NCI-H1436 treated with DMSO at 0.1 percent for 48 hours (cell line): ENCODE measurements around the gene VWA7.
"Not testable (repeated sequence)": the region's sequence is repeated elsewhere in the genome, so short reads cannot be mapped to it uniquely, and the experiment has no call there.

ENCODE experiments used
- DNase-seq: peaks from one replicate; lab custom pipeline; 2025; lab: John Stamatoyannopoulos, UW

Gene VWA7

DNA sequence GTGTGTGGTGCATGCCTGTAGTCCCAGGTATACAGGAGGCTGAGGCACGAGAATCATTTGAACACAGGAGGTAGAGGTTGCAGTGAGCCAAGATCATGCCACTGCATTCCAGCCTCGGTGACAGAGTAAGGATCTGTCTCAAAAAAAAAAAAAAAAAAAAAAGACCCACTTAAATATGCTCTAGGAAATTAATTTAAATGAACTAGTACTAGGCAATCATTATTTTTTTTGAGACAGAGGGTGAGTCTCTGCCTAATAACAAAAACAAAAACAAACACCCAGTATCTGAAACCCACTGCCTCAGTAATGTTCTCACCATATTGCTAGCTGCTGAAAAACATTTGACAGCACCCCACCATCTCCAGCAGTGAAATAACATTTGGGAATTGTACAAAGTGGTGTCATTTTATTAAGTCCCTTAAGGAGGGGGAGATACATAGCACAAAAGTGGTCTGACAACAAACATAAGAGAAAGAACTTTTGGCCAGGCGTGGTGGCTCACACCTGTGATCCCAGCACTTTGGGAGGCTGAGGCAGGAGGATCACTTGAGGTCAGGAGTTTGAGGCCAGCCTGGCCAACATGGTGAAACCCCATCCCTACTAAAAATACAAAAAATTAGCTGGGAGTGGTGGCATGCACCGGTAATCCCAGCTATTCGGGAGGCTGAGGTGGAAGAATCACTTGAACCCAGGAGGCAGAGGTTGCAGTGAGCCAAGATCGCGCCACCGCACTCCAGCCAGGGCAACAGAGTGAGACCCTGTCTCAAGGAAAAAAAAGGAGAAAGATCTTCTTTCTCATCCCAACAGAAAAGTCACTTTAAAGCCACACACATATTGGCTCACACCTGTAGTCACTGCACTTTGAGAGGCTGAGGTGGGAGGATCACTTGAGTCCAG lies 24.2 kb upstream of the VWA7 start:
- not testable (repeated sequence) for DNase-seq

DNA sequence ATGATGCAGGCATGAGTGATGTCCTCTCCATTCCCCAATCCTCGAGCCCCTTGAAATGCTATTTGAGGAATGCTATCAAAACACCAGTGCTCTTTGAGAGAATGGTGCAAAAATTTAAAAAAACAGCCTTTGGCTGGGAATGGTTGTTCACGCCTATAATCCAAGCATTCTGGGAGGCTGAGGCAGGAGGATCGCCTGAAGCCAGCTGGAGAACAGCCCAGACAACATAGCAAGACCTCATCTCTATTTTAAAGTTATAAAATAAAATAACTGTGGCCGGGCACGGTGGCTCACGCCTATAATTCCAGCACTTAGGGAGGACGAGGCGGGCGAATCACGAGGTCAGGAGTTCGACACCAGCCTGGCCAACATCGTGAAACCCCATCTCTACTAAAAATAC lies 22.7 kb upstream of the VWA7 start:
- DNase-seq = no peak

DNA sequence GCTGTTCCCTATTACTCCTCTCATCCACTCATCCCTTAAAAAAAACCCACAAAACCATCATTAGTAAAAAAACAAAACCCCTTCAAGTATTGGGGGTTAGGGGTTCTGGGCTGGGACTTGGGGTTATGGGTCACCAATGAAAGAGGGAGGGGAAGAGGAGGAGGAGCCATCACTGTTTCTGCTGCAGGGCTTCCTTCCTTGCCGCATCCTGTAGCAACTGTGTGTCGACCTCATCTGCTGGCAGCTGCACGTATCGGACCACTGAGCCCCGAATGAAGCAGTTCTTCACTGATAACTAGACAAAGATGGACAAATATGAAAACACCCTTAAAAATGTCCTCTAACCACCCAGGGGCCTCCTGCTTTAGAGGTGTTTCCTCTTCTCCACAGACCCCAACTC lies 20.5 kb upstream of the VWA7 start:
- no peak for DNase-seq

DNA sequence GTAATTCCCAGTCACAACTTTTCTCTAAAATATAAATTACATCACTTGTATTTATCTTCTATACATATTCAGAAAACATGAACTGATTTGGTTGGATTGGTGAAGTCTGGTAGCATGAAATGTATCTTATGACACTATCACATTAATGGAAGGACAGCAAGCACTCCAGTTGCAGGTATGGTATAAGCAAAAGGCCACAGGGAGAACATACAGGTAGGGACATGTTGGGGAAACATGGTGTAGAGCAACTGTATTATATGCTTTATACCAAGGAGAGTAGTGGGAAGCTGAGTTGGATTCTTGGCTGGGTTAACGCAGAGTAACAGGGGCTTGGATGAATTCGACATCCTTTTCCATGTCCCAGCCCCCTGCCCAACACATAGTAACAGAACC lies 19.9 kb upstream of the VWA7 start:
- no peak for DNase-seq

DNA sequence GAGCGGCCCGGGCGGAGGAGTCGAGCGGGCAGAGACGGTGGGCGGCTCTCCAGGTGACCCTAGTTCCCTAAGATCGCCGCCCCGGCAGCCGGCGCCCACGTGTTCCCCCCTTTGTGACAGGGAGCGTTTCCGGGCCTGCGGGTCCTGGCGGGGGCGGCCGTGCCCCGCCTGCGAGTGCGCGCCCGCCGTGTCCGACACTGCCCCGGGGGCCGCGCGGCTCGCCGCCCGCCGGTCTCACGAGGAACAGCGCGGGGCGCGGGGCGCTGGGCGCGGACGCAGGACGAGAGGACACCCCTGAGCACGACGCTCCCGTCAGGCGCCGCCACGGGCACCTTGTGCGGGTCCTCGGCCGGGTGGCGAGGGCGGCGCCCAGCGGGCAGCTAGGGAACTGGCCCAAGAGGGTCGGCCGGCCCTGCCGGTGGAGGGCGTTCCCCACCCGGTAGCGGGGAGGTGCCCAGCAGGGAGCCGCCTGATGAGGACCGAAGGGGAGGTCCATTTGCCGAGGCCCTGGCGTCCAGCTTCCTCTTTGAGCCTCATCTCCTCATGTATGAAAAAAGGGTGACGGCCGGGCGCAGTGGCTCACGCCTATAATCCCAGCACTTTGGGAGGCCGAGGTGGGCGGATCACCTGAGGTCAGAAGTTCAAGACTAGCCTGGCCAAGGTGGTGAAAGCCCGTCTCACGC lies 18.6 kb upstream of the VWA7 start, which contains the start of gene VARS1:
TSS of gene VARS1 (minus strand) at position 137 of the 683 bp plus-strand sequence. CDS start 535 bp downstream, outside the sequence.
- DNase-seq = peak; percentile 42

DNA sequence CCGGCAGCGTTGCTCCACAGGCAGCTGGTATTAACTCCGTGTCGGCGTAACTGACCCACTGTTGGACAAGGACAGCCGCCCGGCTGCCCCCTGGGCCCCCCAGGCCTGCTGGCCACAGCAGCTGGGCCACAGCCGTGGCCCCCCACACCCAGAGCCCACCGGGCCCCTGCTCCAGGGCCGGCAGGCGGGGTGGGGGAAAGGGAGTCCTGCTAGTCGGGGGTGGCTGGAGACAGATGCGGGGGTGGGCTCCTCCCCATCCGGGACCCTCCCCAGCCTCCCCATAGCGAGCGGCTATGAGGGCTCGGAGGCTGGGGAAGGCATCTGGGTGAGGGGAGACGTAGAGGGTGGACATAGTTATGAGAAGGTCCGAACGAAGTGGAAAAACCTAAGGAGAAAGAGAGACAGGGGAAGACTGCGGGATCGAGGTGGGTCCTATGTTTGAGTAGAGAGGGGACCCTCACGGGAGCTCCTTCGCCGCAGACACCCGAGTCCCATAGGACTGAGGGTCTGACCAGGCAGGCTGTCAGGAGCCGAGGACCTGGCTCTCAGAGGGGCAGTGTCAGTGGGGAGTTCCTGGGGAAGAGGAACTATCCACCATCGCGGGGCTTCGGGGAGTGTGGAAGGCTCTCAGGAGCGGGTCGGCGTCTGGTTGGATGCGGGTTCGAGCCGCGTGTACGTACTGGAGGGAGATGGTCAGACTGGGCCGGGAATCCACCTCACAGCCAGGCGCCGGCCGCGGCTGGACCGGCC lies 17.9 kb upstream of the VWA7 start:
- DNase-seq = no peak

DNA sequence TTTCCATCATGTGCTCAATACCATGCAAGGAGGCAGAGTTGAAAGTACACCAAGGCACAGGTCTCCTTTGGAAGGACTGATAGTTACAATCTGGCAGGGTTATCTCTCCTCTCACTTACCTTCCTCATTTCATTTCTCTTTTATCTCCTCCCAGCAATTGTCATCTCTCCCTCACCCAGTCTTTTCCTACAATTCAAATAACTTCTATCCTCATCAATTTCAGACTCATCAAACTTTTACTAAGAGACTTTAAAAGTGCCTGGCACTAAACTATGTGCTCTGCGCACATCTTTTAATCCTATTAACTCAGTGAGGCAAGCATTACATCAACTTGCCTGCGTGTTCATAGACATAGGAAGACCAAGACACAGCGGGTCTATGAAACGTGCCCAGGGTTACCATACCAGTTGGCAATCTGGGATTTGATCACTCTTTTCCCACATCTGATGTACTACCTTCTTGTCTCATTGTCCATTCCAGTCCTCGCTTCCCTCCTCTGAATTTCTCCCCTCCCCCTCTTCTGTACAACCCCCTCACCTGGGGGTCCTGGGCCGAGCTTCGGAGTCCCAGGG lies 17.3 kb upstream of the VWA7 start:
- DNase-seq = no peak

DNA sequence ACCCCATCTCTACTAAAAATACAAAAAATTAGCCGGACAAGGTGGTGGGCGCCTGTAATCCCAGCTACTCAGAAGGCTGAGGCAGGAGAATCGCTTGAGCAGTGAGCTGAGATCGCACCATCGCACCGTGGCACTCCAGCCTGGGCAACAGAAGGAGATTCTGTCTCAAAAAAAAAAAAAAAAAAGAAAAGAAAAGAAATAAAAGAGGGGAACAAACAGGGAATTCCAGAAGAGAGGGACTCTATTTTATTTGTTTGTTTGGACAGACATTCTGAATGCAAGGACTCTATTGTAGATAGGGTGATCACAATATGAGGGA lies 16.8 kb upstream of the VWA7 start:
- not testable (repeated sequence) for DNase-seq

DNA sequence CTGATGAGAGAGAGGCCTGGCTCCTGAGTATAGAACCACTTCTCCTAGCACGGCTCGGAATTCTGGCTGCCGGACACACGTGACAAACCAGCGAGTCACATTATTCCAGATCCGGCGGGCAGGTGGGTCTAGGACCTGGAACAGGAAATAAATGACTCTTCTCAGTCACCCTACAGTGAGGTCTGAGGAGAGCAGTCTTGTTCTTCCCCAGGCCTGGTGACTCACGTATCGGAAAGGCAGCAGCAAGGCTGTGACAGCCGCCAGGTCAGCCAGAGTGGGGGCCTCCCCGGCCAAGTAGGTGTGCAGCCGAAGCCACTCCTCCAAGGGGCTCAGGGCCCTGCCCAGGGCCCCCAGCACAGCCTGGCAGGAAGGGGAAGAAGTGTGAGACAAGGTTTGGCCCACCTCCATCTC lies 15.6 kb upstream of the VWA7 start:
- no peak for DNase-seq

DNA sequence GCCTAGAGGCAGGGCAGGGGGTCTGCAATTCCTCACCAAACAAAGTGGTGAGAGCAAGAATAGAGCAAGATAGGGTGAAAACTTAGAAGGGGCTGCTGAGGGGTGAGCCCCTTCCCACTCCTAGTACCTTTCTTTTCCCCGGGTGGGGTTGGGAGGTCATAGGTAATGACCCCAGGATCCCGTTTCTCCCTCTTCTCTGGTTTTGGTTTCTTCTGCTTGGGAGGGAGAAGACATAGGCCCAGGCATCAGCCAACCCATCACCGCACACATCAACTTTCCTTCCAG lies 14.9 kb upstream of the VWA7 start:
- no peak for DNase-seq

DNA sequence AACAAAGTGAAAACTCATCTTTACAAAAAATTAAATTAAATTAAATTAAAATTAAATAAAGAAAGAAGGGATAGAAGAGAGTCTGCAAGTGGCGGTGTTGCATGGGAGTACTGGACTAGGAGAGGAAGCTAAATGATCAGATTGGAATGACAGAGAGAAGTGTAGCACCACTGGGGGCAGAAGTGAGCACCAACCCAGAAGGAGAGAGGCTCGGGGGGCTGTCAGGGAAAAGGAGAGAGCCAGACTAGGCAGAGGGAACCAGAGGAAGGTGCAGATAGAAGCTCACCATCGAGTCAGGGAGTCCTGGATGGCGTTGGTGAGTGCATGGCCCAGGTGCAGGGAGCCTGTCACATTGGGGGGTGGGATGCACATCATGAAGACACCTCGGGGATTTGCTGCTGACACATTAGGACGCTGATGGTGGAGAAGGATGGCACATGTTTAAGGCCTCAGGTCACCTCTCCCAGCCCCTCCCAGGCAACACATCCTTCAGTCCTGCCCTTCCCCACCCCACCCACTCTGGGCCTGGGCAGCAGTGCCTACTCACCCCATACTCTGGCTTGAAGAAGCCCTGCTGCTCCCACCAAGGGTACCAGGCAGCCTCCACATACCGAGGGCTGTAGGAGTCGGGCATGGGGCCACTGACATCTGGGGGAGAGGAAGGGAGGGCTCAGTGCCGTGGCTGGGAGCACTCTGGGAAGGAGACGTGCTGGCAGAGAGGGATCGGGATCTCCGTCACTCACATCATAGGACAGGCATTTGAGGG lies 14.4 kb upstream of the VWA7 start:
- DNase-seq = no peak

DNA sequence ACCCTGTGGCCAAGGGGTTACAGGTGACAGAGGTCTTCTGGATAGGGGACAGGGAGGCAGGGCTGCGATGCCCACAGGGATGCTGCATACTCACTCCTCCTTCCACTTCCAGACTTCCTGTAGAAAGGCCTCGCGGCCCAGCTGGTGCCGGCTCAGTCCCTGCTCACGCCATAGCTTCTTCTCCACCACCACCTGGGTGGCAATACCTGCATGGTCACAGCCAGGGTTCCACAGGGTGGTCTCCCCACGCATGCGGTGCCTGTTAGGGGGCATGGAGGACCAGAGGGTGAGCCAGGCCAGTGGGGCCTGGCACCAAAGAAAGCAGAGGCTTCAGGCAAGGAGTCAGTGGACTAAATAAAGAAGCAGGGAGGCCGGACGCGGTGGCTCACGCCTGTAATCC lies 8.3 kb upstream of the VWA7 start:
- DNase-seq = no peak

DNA sequence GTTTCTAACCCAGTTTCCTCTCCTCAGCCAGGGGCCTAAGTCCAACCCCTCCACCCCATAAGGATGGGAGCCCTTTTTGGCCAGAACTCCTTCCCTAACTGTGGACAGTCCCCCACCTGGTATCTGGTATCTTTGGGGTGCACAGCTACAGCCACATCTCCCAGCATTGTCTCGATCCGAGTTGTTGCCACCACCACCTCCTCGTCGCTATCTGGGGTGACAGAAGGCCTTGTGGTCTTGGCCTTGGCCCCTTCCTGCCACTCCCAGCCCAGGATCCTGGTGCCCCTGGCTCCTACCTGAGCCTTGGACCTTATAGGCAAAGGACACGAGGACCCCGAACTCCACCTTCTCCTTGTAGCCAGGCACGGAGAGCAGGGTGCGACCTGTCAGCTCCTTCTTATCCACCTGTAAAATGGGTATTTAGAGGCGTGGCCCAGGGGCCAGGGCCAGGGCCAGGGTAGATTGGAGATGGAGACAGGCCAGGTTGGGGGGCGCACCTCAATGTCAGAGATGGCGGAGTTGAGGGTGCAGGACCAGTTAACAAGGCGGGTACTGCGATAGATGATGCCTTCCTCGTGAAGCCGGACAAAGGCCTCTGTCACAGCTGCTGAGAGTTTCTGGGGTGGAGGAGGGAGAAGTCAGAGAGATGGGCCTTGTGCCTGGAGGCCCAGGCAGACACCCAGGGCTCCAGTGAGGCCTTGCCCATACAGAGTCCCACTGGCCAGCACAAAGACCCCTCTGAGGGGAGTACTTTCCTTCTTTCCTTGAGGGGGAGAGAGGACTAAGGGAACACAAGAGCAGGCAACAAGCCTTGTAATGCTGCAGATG lies 7.2 kb upstream of the VWA7 start:
- DNase-seq = no peak

DNA sequence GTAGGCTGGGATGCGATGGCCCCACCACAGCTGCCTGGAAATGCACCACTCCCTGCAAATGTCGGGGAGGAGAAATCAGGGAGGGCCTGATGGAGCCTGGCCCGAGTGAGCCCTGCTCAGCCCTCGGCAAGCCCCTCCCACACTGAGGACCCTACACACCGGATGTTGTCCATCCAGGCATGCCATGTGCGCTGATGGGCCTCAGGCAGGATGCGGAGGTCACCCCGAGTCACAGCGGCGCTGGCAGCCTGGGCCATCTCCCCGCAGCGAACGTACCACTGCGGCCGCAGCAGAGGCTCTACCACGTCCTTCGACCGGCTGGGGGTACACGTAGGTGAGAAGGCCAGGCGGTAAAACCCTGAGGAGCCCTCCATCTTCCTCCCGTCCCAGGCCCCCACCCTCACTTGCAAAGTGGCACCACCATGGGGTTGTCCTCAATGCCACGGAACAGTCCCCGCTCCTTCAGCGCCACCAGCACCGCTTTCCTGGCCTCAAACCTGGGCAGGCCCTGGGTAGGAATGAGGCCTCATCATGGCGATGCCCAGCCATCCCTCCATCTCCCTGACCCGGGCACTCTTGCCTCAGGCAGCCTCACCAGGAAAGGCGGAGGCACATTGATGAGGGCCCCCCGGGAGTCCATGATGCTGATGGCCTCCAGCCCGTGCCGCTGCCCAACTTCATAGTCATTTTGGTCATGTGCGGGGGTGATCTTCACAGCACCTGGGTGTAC lies 5.2 kb upstream of the VWA7 start:
- DNase-seq = no peak

DNA sequence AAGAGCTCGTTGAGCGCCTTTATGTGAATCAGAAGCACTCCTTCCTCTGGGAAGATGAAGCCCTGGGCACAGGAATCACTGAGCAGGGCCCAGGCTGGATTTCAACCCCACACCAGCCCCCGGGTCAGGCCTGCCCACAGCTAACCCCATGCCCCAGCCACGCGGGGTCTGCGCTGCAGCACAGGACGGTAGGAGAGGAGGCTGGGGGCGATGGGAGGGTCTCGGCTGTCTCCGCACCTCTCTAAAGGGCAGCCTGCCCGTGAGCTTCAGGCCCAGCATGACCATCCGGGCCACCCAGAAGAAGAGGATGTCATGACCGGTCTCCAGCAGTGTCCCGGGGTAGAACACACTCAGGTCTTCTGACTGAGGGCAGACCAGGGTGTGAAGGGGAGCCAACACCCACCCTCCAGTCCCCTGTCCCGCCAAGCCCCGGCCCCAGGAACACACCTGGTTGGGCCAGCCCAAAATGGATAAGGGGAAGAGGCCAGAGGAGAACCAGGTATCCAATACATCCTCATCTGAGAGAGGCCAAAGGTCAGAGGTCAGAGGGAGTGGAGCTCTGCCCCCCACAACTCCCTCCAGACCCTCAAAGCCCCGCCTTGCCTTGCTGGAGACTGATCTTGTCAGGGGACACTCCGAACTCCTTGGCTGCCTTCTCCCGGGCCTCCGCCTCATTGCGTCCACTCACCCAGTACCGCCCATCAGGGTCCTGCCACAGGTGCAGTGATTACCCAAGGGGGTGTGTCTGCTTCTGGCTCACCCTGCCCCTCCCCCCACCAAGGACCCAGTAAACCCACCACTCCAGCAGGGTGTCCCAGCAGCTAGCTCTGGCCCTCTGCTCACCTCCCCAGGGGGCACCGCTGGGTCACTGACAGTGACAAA lies 4.4 kb upstream of the VWA7 start:
- DNase-seq = no peak

DNA sequence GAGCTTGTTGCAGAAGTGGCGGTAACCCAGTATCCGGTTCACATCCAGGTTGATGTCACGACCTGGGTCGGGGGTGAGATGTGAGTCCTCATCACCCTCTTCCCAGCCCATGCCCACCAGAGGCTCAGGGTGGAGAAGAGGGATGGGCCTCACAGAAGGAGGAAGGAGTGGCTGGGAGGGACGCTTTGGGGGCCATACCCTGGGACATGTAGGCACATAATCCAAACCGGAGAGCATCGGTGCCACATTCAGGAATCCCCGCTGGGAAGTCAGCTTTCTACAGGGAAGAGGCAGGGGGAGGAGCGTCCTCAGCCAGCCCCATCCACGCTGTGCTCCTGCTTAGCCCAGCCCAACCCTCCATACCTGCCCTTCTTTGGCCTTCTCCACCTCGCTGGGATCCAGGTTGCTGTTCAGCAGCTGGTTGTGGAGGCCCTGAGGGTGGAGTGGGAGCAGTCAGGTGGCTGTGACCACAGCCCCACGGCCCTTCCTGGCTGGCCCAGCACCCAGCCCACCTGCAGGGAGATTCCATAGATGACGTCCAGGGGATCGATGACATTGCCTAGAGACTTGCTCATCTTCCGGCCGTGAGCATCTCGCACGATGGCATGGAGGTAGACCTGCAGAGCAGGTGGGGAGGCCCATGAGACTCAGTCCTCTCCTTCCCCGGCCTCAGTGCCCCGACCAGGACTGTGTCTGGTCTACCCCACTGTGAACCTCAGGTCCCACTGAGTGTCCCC lies 3.5 kb upstream of the VWA7 start:
- no peak for DNase-seq

DNA sequence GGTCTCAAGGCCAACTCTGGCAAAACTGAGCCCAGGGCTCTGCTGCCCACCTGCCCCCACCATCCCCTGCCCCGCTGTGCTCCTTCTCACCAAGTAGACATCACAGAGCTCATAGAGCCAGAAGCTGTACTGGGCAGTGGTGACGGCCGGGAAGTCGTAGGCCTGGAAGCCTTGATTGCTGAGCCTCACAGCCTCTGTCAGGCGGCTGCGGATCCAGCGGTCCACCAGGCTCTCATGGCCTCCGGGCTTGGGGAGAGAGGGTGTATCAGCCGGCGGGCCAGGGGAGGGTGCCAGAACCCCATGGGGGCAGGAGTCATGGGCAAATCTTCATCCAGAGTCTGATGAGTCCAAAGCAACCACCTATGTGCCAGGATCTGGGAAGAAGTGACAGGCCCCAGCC lies 2.8 kb upstream of the VWA7 start:
- DNase-seq = no peak

DNA sequence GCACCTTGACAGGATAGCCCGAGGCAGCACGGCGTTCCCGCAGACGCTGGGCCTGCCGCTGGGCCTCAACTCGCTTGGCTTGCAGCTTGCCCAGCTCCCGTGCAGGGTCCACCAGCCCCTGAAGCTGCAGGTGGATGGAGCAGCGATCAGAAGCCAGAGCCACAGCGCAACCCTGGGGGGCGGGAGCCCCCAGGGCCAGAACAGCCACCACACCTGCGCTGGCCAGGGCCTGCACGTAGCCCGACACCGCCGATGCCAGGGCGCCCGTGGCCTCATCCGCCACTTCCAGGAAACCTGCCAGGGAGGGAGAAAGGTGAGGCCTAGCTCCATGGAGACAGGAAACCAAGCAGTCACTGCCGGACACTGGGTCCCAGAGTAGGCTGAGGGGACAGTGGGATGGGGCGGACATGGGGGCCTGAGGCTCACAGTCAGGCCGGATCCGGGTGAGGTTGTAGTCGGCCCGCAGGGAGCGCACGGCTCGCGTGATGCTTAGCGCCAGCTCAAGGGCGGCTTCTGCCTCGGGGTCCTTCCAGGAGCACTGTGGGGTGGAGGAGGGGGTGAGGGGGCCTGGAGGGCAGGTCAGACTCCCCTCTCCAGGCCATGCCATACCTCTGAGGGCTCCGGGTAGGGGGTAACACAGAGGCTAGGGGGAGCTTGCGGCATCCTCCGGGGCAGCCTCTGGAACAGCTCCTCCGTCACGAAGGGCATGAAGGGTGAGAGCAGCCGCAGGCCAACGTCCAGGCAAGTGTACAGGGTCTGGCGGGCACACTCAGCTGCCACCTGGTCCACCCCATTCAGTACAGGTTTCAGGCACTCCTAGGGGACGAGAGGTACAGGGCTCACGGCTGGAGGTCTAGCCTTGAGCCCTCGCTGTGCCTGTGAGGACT lies 2.1 kb upstream of the VWA7 start:
- DNase-seq = no peak
